GM21717 (cell line): Measurements from ENCODE around the gene TMEM123.

Experiments
- ATAC-seq: cut with Tn5 transposase; IDR thresholded peaks from one replicate; pipeline ENCODE4 v1.9.1; 2021; ENCODE audit warnings: mild to moderate bottlenecking, moderate library complexity; ENCODE audit not compliant: unreplicated experiment

Gene TMEM123

GRCh38 chr11:102367364-102367763 is 85.2 kb downstream of the TMEM123 start:
- ATAC-seq: no peak

GRCh38 chr11:102364991-102365390 is 87.6 kb downstream of the TMEM123 start:
- ATAC-seq: no peak

GRCh38 chr11:102361086-102362031 is 91.2 kb downstream of the TMEM123 start:
- ATAC-seq: peak; percentile 73

- ATAC-seq: no peak
These were observed 91.9 kb downstream of the TMEM123 start for GRCh38 chr11:102360681-102361080.

- ATAC-seq: no peak
These were observed 93.2 kb downstream of the TMEM123 start for GRCh38 chr11:102359372-102359771.

- no peak for ATAC-seq
These were observed 95.4 kb downstream of the TMEM123 start for GRCh38 chr11:102357116-102357515.

GRCh38 chr11:102347462-102348370 is 104.8 kb downstream of the TMEM123 start:
- peak; percentile 16 for ATAC-seq

- ATAC-seq: peak; percentile 72
These were observed 105.7 kb downstream of the TMEM123 start, which contains the start of gene BIRC2 for GRCh38 chr11:102346748-102347461. Gene BIRC2, plus strand, starts transcription at chr11:102347214. Its CDS starts 2,641 bp downstream, at chr11:102349855.

- ATAC-seq: no peak
These were observed 106.2 kb downstream of the TMEM123 start for GRCh38 chr11:102346456-102346747.
